Measurements from ENCODE around the gene MAB21L1. TPM values are rescaled to one million over a fixed set of nuclear protein-coding genes. Genes with fewer than 3 reads are reported as not detected.

The MAB21L1 gene
- total RNA-seq, 1 donor from 2014 or later = not detected

GRCh38 chr13:35448465-35448864, 28.0 kb downstream of the MAB21L1 start:
- intact Hi-C loops (cut with micrococcal nuclease) = no loop called here

Measured in T-helper 1 cell treated with Interleukin-12 subunit alpha and Interleukin-12 subunit beta and Interleukin-4 antibody, amounts not matched to agents 30 ng/mL and 1 ng/mL, for 36 hours (primary cell).